NCI-H2196 (cell line): ENCODE data around the gene MAEA.
"Not testable (repeated sequence)": the region's sequence is repeated elsewhere in the genome, so short reads cannot be mapped to it uniquely, and the experiment has no call there.

Experiments used
- DNase-seq: peaks from one replicate; lab custom pipeline; 2025; ENCODE audit not compliant: unreplicated experiment; lab: John Stamatoyannopoulos, UW

The MAEA gene

DNA sequence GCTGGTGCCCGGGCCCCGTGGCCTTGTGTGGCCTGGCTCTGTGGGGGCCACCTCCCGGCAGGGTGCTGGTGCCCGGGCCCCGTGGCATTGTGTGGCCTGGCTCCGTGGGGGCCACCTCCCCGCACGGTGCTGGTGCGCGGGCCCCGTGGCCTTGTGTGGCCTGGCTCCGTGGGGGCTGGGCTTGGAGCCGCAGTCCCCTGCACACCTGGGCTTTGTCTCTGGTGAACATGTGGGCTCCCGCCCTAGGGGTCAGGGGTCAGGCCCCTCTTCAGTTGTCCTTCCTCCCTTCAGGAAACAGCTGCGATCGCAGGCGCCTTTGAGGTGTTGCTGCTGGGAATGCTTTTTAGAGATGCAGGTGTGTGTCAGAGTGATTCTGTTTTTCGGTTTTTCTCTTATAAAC lies 74.5 kb downstream of the MAEA start:
- DNase-seq, result no peak

DNA sequence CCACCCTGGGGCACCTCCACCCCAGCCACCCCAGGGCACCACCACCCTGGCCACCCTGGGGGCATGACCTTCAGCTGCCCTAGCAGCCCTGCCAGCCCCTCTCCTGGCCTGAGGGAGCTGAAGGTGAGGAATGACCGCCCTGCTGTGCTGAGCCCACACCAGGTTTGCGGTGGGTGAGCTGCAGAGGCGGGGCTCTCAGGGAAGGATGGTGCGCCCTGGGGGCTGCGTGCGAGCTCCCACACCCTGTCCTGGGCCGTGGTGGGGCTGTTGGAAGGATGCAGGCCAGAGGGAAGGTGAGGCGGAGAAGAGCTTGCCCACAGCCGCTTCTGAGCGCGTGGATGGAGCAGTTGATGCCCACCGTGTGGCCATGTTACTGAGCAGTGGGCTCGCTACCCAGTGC lies 75.1 kb downstream of the MAEA start:
- no peak for DNase-seq

DNA sequence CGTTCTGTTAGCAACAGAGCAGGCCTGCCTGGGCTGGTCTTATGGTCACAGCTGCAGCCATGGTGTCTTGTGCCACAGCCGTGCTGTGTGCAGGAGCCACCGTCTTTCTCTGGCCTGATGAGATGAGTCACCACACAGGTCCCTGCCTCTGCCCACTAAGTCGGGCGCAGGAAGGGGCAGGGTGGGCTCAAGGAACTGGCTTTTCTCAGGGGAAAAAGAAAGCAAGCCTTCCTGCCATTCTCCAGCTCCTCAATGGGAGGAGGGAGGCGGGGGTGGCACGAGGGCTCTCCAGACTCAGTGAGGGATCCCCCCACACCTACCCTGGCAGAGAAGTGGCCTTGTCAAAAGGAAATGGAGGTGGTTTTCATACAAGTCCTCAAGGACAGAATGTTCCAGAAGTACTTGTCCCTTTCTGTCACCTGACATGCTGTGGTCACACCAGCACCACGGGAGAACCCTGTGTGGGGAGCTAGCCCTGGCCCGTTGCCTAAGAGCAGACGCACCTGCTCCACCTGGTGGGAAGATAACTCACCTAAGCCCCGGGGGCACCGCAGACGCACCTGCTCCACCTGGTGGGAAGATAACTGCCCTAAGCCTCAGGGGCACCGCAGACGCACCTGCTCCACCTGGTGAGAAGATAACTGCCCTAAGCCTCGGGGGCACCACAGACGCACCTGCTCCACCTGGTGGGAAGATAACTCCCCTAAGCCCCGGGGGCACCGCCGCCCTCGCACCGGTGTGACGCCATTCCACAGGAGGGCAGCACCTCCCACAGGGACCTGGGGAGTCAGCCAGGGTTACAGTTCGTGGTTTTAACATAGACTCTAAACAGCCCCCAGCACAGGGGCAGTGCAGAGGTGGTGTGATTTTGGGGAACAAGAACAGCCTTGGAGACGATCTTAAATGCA lies 75.8 kb downstream of the MAEA start:
- DNase-seq, result peak; percentile 67

DNA sequence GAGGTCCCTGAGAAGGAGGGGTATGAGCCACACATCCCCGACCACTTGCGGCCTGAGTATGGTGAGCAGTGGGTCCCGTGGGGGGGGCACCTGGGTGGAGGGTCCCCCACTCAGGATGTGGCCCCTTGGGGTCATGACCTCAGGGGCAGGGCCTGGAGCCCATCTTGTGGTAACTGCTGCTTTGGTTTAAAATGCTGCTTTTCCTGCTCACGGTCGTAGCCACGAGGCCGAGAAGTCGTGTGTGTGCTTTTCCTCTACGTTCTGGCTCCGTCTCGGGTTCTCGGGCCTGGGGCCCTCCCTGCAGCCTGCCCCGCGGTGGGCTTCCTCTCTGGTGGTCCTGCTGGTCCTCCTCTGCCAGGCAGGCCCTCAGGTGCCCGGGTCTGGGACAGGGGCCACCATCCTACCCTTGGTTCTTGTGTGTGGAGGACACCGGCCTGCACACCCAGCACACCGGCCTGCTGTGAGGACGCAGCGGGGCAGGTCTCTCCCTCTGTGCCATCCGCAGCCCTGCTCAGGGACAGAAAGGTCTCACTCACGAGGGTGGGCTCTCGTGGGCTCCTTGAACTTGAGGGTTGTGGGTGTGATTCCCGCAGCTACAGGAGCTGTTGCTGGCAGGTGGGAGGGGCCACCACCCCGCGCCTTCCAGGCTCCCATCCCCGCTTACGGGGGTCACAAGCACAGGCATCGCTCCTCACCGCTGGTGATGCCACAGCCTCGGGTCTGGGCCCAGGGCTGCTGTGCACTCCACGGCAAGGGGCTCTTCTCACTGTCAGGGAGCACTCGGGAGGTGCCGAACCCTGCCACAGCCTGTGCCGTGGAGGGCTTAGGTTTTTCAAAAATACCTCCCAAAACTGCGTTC lies 76.9 kb downstream of the MAEA start:
- no peak for DNase-seq

DNA sequence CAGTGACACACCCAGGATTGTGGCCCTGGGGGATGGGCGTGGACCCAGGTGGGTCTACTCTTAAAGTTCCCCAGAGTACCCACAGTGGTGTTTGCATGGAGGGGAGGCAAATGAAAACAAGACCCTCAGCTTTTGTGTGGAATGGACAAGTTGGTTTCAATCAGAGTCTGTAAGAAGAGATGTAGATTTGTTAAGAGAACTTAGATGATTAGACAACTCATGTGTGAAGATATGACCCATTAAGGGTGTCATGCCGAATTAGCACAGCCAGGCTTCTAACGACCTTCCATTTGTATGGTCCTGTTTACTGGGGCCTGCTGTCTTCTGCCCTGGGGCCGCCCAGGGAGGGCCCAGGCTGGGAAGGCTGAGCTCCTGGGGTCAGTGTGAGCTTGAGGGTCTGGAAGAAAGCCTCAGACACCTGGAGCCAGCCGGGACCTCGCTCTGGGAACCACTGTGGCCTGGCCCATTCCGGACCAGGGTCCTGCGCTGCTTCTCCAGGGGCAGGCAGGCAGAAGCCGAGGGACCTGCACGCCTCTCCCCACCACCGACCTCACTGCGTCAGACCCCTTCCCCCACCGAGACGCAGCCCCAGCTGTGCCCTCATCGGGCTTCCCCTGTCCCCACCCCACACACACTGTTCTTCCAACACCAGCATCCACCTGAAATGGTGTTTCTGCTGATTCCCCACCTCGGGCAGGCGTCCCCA lies 77.7 kb downstream of the MAEA start:
- no peak for DNase-seq

DNA sequence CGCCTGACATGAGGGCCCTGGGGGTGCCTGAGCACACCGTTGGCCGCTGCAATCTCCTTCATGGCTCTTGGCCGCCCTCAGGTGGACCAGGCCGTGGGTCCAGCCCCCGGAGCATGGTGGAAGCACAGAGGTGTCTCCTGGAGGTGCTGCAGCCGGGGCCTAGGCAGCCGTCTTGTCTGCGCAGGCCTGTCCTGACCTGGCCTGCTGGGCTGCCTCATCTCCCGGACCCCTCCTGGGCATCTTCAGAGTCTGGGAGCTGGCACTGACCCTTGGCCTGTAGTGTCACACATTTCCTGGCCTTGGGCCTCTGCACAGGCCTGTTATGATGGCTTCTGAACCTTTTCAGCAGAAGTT lies 78.2 kb downstream of the MAEA start:
- no peak for DNase-seq

DNA sequence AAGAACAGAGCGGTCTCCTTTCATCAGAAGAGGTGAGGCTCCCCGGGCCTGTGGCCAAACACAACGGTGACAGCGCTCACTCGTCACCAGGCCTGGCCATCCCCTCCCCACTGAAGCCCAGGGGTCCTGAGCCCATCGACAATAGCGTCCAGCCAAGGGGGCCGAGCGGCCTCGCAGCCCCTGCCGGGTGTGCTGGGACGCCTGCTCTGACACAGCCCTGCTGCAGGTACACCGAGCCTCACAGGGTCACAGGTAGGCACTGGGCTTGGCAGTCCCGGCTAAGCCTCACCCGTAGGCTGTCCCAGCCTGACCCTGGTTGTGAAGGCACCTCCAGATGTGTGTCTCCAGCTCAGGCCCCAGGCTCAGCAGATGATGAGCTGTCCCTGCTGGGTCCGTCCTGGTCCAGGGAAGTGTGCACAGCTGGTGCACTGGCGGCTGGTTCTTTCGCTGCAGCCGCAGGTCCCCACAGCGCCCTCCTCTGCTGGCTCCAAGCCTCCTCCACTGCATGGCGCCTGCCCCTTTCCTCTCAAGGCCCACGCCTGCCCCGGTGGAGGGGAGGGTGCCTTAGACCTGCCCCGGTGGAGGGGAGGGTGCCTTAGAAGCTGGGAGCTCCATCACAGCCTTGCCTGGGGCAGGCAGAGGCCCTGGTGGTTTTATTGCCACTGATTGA lies 78.9 kb downstream of the MAEA start:
- DNase-seq, result no peak

DNA sequence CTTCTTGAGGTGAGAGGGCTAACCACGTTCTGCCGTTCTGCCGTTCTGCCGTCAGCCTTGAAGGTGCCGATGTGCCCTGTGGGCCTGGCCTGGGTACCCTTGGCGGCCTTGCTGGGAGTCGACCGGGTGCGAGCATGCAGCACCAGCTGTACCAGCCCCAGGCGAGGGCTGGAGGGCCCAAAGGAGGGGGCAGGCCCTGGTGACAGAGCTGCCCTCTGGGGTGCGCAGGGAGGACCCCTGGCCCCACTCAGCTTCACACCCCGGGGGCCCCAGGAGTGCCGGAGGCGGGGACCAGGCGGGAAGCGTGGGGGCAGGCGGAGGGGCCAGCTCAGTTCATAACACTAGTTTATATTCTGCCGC lies 79.4 kb downstream of the MAEA start:
- no peak for DNase-seq

DNA sequence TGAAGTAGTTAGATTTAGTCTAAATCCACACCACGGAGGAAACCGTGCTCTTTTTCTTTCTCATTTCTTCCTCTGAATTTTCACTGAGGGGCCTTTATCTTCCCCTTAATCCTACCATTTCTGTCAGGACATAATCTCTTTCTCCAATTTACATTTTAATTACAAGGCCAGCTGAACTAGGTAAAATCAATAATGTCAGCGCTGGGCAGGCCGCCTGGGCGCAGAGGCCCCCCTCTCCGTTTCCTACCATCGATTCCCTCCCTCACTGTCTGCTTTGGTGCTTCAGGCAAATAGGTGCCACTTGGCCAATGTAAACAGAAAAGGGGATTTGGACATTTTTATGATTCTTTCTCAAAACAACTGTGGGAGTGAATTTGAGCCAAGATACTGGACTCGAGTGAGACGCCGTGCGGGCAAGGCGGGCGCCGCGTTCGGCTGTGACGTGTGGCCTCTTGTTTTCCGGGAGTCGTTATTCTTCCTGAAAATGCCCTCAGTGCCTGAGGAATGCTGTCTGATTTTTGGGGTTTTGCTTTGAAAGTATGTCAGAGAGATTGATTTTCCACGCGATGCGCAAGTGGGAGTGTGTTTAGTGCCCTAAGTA lies 79.9 kb downstream of the MAEA start:
- DNase-seq, result no peak

DNA sequence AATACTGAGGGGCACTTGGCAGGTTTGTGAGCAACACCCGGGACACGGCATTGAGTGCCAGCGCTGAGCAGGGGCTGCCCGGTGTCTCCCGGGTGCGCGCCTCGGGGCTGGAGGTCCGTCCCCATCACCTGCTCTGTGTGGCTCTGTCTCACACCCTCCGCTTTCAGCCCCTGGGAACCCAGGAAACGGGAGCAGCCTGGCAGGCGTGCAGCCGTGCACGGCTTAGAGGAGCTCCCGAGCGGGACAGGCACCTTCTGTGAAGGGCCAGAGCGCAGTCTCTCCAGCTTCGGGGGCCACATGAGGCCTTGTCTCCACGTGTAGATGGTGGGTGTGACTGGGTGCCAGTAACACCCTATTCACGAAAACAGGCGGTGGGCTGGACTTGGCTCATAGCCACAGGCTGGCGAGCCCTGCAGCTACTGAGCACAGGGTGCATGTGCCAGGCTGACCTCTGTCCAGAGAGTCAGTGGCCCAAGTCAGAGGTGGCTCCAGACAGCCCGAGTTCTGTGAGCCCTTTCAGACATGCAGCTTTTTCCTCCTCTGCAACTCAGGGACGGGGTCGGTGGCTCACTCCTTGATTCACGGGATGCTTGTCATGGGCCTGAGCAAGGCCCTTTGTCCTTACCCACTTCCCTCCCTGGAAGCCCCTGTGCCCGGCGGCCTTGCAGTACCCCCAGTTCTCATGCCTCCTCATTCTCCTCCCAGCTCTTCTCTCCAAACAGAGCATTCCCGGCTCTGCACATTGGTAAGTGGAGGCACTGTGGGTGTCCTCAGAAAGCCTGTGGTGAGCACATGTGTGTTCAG lies 80.8 kb downstream of the MAEA start:
- no peak for DNase-seq

DNA sequence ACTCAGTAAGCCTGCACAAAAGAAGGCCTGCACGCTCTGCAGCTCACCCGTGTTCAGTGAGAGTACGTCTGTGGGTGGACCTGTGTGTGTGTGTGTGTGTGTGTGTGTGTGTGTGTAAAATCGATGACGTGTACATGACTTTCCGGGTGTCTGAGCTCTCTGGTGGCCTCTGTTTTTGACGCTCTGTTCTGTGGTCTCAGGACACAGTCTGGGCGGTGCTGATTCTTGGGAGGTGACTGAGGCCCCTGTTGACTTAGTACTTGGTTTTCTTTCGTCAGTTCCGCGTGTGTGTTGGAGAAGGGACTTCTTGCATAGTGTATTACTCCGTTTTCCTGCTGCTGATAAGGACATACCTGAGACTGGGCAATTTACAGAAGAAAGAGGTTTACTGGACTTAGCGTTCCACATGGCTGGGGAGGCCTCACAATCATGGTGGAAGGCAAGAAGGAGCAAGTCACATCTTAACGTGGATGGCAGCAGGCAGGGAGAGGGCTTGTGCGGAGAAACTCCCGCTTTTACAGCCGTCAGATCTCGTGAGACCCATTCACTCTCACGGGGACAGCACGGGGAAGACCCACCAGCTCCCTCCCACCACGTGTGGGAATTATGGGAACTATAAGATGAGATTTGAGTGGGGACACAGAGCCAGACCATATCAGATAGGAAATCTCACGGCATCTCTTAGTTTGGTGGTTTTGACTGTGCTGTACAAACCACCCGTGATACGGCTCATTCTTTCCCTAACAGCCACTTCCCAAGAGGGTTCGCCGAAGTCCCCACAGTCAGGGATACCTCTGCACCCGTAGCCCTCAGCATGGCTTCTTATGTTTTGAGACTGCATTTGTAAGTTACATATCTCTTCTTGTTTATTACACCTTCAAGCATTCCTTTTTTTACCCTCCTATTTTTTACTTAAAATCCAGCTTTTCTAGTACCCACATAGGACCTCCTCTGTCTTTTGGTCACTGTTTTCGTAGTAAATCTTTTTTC lies 81.8 kb downstream of the MAEA start:
- DNase-seq, result no peak

DNA sequence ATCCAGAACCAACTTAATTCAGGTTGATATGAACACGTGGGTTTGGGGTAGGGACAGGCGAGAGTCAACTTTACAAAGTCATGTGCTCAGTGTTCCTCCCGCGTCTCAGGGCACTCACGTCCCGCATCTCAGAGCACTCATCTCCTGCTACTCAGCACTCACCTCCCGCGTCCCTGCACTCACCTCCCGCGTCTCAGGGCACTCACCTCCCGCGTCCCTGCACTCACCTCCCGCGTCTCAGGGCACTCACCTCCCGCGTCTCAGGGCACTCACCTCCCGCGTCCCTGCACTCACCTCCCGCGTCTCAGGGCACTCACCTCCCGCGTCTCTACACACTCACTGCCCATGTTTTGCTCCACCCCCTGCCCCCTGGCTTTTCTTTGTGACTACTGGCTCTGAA lies 82.9 kb downstream of the MAEA start:
- DNase-seq, result not testable (repeated sequence)

DNA sequence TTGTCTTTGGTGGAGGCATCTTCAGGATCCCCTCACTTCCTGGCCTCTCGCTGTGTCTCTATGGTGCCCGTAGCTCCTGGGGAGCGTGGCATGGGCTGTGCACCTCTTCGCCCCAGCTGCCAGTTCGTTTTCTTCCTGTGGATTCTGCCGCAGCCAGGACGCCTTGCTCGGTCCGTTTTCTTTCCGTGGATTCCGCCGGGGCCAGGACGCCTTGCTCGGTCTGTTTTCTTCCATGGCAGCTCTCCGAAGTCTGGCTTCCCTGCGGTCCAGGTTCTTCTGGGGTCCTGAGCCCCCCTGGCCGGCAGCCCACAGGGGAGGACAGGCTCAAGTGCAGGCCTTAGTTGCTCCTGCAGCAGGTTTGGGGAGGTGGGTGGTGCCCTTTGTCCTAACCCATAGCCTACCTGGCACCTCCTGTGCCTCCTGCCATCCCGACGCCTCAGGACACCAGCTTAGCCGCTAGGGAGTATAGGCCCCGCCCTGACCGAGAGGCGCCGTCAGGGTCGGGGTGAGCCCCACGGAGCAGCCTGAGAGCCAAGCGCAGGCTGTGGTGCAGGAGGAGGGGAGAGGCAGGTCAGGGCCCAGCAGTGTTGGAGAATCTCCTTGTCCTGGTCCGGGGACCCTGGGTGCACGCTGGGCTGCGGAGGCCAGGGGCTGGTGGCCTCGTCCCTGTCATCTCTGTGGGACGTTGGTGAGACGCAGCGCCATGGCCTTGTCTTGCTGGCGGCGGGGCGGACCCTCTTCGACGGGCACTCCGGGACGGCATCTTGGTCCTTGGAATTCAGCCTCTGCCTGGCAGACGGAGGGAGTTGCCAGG lies 84.4 kb downstream of the MAEA start:
- DNase-seq, result no peak

DNA sequence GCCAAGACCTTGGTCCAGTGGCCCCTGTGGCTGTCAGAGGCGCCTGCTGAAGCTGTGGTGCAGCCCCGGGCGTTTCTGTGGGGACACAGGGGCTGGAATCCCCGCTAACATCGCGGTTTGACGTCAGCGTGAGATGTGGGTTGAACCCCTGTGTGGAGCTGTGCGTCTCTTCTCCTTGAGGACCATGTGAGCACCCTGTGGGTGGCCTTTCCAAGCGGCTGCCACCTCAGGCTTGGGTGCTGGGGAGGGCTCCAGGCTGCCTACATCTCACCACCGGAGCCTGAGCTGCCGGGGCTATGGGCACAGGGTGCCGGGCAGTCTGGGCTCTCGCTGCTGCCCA lies 85.0 kb downstream of the MAEA start:
- no peak for DNase-seq

DNA sequence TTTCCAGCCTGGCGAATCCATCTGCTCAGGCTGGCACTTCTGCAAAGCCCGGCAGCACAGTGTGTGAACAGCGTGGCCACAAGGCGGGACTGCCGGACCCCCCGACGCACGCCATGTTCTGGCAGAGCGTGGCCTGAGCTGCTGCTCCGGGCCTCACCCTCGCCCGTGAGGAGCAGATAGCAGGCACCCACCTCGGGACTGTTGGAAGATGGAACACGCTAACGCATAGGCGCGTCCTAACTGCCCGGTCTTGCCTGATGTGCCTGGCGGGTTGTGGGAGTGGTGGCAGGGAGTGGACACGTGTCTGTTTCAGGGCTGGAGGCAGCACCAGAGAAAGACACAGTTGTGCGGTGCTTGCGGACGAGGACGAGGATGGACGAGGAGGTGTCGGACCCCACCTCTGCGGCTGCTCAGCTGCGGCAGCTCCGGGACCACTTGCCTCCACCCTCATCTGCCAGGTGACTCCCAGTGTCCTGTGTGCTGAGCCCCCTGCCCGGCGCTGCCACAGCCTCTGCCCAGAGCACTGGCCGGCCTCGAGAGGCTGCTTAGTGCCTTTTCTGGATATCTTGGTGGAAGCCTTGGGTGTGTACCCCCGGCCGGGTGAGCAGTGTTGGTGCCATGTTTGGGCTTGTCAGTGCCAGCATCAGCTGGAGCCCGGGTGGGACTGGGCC lies 85.5 kb downstream of the MAEA start:
- DNase-seq, result no peak

DNA sequence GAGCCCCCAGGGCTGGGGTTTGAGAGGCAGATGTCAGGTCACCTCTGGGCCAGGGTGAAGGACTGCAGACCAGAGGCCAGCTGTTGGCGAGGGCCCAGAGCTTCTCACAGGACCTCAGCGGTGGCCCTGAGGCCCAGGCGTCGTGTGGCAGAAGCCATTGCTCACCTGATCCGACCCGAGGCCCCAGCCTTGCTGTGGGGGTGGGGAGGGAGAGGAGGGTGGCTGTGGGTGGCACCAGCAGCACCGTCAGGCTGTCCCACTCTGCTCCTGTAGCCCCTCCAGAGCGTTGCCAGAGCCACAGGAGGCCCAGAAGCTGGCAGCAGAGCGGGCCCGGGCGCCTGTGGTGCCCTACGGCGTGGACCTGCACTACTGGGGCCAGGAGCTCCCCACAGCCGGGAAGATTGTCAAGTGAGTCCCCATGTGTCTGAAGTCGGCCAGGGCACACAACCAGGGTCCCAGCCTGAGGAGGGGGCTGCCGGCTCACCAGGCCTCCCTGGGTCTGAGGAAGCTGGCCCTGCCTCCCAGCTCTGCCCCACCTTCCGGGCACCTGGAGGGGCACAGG lies 86.2 kb downstream of the MAEA start:
- DNase-seq, result no peak

DNA sequence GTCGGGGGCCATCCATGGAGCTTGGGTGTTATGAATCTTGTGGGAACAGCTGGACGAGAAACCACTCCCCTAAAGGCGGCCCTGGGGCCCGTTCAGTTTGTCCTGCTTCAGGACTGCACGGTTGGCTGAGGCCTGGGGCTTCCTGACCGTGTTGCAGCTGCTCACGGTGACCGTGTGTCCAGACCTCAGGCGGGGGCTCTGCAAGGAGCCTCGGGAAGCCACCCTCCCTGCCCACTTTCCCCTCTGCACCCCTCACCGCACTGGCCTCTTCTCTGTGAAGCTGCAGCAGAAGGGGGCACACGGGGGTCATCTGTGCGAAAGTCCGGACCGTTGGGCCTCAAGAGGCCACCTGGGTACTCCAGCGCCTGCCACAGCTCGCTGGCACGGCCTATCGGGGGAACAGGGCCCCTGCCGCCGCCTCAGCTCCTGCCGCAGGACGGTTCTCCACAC lies 86.7 kb downstream of the MAEA start:
- DNase-seq, result no peak
